GM23248 (cell line): ENCODE data around the gene MRE11. TPM values are rescaled to one million over a fixed set of nuclear protein-coding genes. Genes with fewer than 3 reads are reported as not detected.

ENCODE experiments used
- DNase-seq: peaks from one replicate; pipeline ENCODE4 v3.0.0-alpha.2; 2015
- H2AFZ ChIP-seq: fragments of 200-600 bp; sonication (generic); 2 replicates; pipeline ENCODE4 v1.6.1; 2016; ENCODE audit warnings: antibody characterized with exemption
- H3F3A ChIP-seq: fragments of 200-600 bp; sonication (generic); 2 replicates; pipeline ENCODE4 v1.6.1; 2016; ENCODE audit warnings: mild to moderate bottlenecking, antibody characterized with exemption, mixed run types; ENCODE audit not compliant: insufficient read depth
- H3K27ac ChIP-seq: fragments of 200-600 bp; sonication (generic); 2 replicates; pipeline ENCODE4 v1.5.1; 2016; ENCODE audit warnings: mild to moderate bottlenecking
- H3K27me3 ChIP-seq: fragments of 200-600 bp; sonication (generic); replicated peaks from 2 replicates; pipeline ENCODE4 v1.6.1; 2016; ENCODE audit warnings: mild to moderate bottlenecking; ENCODE audit not compliant: insufficient read depth
- H3K36me3 ChIP-seq: fragments of 200-600 bp; sonication (generic); 2 replicates; pipeline ENCODE4 v1.6.1; 2016; ENCODE audit warnings: low read depth, mild to moderate bottlenecking
- H3K4me1 ChIP-seq: fragments of 200-600 bp; sonication (generic); 2 replicates; pipeline ENCODE4 v1.6.1; 2016; ENCODE audit warnings: mild to moderate bottlenecking; ENCODE audit not compliant: insufficient read depth
- H3K4me2 ChIP-seq: fragments of 200-600 bp; sonication (generic); one replicate; pipeline ENCODE4 v1.6.1; 2016; ENCODE audit warnings: mild to moderate bottlenecking; ENCODE audit not compliant: unreplicated experiment
- H3K4me3 ChIP-seq: fragments of 200-600 bp; sonication (generic); 2 replicates; pipeline ENCODE4 v1.5.1; 2016; ENCODE audit warnings: mild to moderate bottlenecking
- H3K79me2 ChIP-seq: fragments of 200-600 bp; sonication (generic); 2 replicates; pipeline ENCODE4 v1.6.1; 2016; ENCODE audit warnings: mild to moderate bottlenecking; ENCODE audit not compliant: insufficient read depth
- H3K9ac ChIP-seq: fragments of 200-600 bp; sonication (generic); 2 replicates; pipeline ENCODE4 v1.6.1; 2016; ENCODE audit warnings: mild to moderate bottlenecking
- H3K9me2 ChIP-seq: fragments of 200-600 bp; sonication (generic); 2 replicates; pipeline ENCODE4 v1.6.1; 2016; ENCODE audit warnings: mixed run types, mild to moderate bottlenecking, moderate library complexity; ENCODE audit not compliant: insufficient read depth
- H3K9me3 ChIP-seq: fragments of 200-600 bp; sonication (generic); one replicate; pipeline ENCODE4 v1.6.1; 2017; ENCODE audit warnings: low read depth
- H4K20me1 ChIP-seq: fragments of 200-600 bp; sonication (generic); 2 replicates; pipeline ENCODE4 v1.6.0; 2016; ENCODE audit not compliant: insufficient read depth
- EZH2 ChIP-seq: fragments of 200-600 bp; sonication (generic); IDR thresholded peaks from 2 replicates; pipeline ENCODE4 v1.6.1; 2018; ENCODE audit warnings: antibody characterized with exemption, mild to moderate bottlenecking; ENCODE audit not compliant: insufficient read depth, poor library complexity, severe bottlenecking
- EZH2phosphoT487 ChIP-seq: fragments of 200-600 bp; sonication (generic); IDR thresholded peaks from 2 replicates; pipeline ENCODE4 v1.6.1; 2018; ENCODE audit warnings: antibody characterized with exemption, moderate library complexity, mild to moderate bottlenecking, low read depth; ENCODE audit not compliant: insufficient read depth
- WGBS, 2 experiments: methylation state at CpG; one replicate each; pipeline ENCODE4 v1.1.6; 2015 to 2017; ENCODE audit warnings: low lambda C conversion rate in 2 of 2, low coverage in 1 of 2; ENCODE audit errors: missing lambda C conversion rate in 2 of 2; 5-methylcytosine and 5-hydroxymethylcytosine counted together
- in situ Hi-C: fragments of 300-500 bp; cut with MboI; formaldehyde crosslinking; loops from 2 replicates; pipeline ENCODE4 v1.15.0; 2020
- polyA plus RNA-seq: library from polyadenylated mRNA; unstranded; fragments of >200 nt; fragmentation: Nextera tagmentation; extraction: Ambion mirVana; gene quantifications from 2 replicates; pipeline ENCODE4 v1.2.1, GENCODE V29; 2016
- total RNA-seq: library from RNA; depleted of rRNA; stranded (reverse); fragments of >200 nt; shearing (Covaris generic); gene quantifications from 2 replicates; pipeline ENCODE4 v1.2.3, GENCODE V29; 2014

Gene MRE11
- total and polyA plus RNA-seq, 2 experiments from 2014 or later = 10.6 to 15.6 TPM

DNA sequence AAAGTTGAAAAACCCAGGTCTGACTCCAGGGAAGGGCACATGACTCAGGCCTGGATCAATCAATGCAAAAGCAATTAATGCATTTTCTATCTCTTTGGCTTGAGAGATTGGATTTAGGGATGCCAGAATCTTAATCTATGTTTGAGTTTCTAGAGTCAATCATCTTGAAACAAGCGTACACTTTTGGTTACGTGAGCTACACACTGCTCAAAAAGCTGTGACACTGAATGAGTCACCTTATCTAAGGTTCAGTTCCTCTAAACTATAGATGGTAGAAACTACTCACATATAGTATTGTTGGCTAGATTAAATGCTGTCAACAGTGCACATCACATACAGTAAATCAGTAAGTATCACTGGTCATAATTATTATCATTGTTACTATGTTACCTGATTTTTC is 24.2 kb downstream of the MRE11 start:
- Histone ChIP-seq H3K79me2 (no peaks in the 10 kb centered on the region), H3K9ac (no peak overlapping the region), H3K27me3 (no peaks in the 10 kb centered on the region), H3K36me3 (peaks cover 3% of the 10 kb centered on the region; the same call in 1 of the 2 replicates), H3F3A (no peaks in the 10 kb centered on the region), H3K4me2 (no peak overlapping the region), H2AFZ (no peak overlapping the region), H3K9me2 (no peaks in the 10 kb centered on the region), H3K9me3 (no peaks in the 10 kb centered on the region), H3K4me3 (no peak overlapping the region), H3K27ac (no peak overlapping the region), H4K20me1 (no peaks in the 10 kb centered on the region), H3K4me1 (no peaks in the 10 kb centered on the region)
- WGBS, 2 experiments = 95 to 97% methylated on average over 2 of the region's 2 CpGs
- TF ChIP-seq EZH2phosphoT487 (no peak), EZH2 (no peak)
- DNase-seq = no peak
- in situ Hi-C loops = no loop called here

DNA sequence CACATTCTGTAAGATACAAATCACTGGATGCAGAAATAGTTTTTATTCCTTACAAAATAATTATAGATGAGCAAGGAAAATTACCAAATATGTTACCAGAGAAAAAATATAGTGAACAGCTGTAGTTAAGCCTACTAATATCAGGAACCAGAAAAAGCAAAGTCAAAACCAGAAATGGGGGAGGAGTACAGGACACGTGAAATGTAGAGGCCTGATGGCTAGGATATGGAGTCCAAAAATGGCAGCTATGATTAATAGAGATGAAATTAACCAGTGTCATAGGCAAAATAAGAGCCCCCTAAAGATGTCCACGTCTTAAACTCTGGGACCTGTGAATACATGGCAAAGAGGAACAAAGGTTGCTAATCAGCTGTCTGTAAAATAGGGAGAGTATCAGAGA is 34.1 kb downstream of the MRE11 start:
- Histone ChIP-seq H2AFZ (no peak overlapping the region), H3K79me2 (no peaks in the 10 kb centered on the region), H3K27me3 (no peaks in the 10 kb centered on the region), H3K4me1 (no peaks in the 10 kb centered on the region), H3K9me2 (no peaks in the 10 kb centered on the region), H3K27ac (no peak overlapping the region), H3K36me3 (peaks cover 8% of the 10 kb centered on the region; the same call in 1 of the 2 replicates), H3K4me2 (no peak overlapping the region), H3K9ac (no peak overlapping the region), H3K9me3 (no peaks in the 10 kb centered on the region), H4K20me1 (no peaks in the 10 kb centered on the region), H3K4me3 (no peak overlapping the region), H3F3A (no peaks in the 10 kb centered on the region)
- WGBS, 2 experiments = 97% methylated on average over 2 of the region's 2 CpGs
- no peak for DNase-seq
- in situ Hi-C loops = no loop called here
- TF ChIP-seq EZH2phosphoT487 (no peak), EZH2 (no peak)

DNA sequence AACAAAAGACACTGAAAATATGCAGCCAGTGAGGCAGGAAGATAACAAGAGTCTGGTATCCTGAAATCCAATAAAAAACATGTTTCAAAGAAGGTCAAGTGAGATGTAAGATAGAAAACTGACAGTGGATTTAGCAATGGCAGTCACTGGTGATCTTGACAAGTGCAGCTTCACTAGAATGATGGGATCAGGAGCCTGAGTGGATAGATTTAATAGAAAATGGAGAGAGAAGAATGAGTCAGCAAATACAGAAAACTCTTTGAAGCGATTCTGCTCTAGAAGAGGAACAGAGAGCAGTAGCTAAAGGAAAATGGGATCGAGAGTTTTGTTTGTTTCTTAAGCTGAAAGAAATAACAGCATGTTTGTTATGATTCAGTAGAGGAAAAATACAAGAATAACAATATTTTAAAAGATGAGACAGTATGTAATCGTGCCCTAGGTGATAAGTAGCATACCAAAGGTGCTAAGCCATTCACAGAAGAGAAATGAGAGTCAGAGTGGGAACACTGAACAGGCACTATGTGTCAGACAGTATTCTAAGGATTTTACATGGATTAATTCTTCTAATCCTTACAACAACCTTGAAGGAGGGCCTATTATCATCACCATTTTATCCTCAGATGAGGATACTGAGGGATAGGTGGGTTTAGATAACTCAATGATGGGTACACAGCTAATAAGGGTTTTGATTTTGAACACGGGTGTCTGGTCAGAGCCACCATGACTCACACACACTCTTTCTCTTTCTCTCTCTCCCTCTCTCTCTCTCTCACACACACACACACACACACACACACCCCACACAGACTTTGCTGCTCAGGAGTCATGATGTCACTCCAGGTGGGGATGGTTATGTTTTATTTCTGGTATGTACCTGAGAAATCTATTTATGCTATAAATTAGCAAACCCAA is 36.3 kb downstream of the MRE11 start:
- Histone ChIP-seq H4K20me1 (no peaks in the 10 kb centered on the region), H3K27me3 (no peaks in the 10 kb centered on the region), H3K9me2 (no peaks in the 10 kb centered on the region), H3F3A (no peaks in the 10 kb centered on the region), H2AFZ (no peak overlapping the region), H3K9ac (no peak overlapping the region), H3K79me2 (no peaks in the 10 kb centered on the region), H3K4me2 (no peak overlapping the region), H3K4me1 (no peaks in the 10 kb centered on the region), H3K27ac (no peak overlapping the region), H3K9me3 (no peaks in the 10 kb centered on the region), H3K36me3 (peaks cover 8% of the 10 kb centered on the region; the same call in 1 of the 2 replicates), H3K4me3 (no peak overlapping the region)
- TF ChIP-seq EZH2 = no peak
- TF ChIP-seq EZH2phosphoT487 = no peak
- DNase-seq = no peak
- 91 to 96% methylated on average over 4 of the region's 4 CpGs for WGBS, 2 experiments
- in situ Hi-C loops = no loop called here

DNA sequence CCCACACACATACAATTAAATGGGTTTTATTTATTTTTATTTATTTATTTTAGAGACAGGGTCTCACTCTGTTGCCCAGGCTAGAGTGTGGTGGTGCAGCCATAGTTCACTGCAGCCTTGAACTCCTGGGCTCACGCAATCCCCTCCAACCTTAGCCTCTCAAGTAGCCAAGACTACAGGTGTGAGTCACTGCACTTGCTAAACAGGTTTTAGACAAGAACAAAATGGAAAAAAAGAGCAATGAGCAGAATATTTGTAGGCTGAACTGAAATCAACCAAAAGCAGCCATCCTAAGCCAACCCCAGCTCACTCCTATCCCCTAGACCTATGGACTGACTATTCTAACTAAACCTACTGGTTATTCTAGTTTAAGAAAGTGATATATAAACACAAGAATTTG is 37.8 kb downstream of the MRE11 start:
- WGBS, 2 experiments = 94 to 97% methylated on average over 1 of the region's 1 CpG
- H3K27ac ChIP-seq = no peak overlapping the region
- no peaks in the 10 kb centered on the region for H3F3A ChIP-seq
- no peaks in the 10 kb centered on the region for H3K9me2 ChIP-seq
- in situ Hi-C loops = no loop called here
- no peak overlapping the region for H3K4me3 ChIP-seq
- no peak overlapping the region for H3K9ac ChIP-seq
- no peaks in the 10 kb centered on the region for H3K79me2 ChIP-seq
- H3K4me2 ChIP-seq = no peak overlapping the region
- no peak for DNase-seq
- H2AFZ ChIP-seq = no peak overlapping the region
- H3K36me3 ChIP-seq = peaks cover 8% of the 10 kb centered on the region; the same call in 1 of the 2 replicates
- H3K9me3 ChIP-seq = no peaks in the 10 kb centered on the region
- H3K27me3 ChIP-seq = no peaks in the 10 kb centered on the region
- H3K4me1 ChIP-seq = no peaks in the 10 kb centered on the region
- TF ChIP-seq EZH2phosphoT487 (no peak), EZH2 (no peak)
- no peaks in the 10 kb centered on the region for H4K20me1 ChIP-seq
